H9 (cell line): Measurements from ENCODE around the gene ARHGAP30. TPM values are rescaled to one million over a fixed set of nuclear protein-coding genes. Genes with fewer than 3 reads are reported as not detected.

Source experiments
- DNase-seq: peaks from one replicate; pipeline ENCODE4 v3.0.0-alpha.2; 2017
- H2AFZ ChIP-seq: one replicate; pipeline ENCODE4 v1.6.1; 2013; ENCODE audit warnings: mild to moderate bottlenecking, low read length, control low read depth, moderate library complexity
- H2AK5ac ChIP-seq: 2 replicates; pipeline ENCODE4 v1.6.1; 2013; ENCODE audit warnings: low read length, control low read depth, mixed read lengths; ENCODE audit not compliant: insufficient read length
- H2BK120ac ChIP-seq: one replicate; pipeline ENCODE4 v1.6.1; 2013; ENCODE audit warnings: low read depth, mild to moderate bottlenecking, low read length, control low read depth, inconsistent platforms; ENCODE audit not compliant: poor library complexity, severe bottlenecking
- H2BK12ac ChIP-seq: 2 replicates; pipeline ENCODE4 v1.6.1; 2013; ENCODE audit warnings: low read length, control low read depth, mixed read lengths, low read depth; ENCODE audit not compliant: insufficient read length
- H2BK15ac ChIP-seq: 2 replicates; pipeline ENCODE4 v1.6.1; 2013; ENCODE audit warnings: low read depth, low read length, control low read depth
- H2BK20ac ChIP-seq: one replicate; pipeline ENCODE4 v1.6.1; 2013; ENCODE audit warnings: low read depth, mild to moderate bottlenecking, low read length, control low read depth, inconsistent platforms; ENCODE audit not compliant: poor library complexity, severe bottlenecking
- H2BK5ac ChIP-seq: 2 replicates; pipeline ENCODE4 v1.6.1; 2013; ENCODE audit warnings: low read length, control low read depth, mixed read lengths; ENCODE audit not compliant: insufficient read length
- H3K14ac ChIP-seq: 2 replicates; pipeline ENCODE4 v1.6.1; 2013; ENCODE audit warnings: low read length, control low read depth; ENCODE audit not compliant: insufficient read depth
- H3K18ac ChIP-seq: 2 replicates; pipeline ENCODE4 v1.6.1; 2013; ENCODE audit warnings: low read depth, mild to moderate bottlenecking, mixed read lengths, low read length, control low read depth; ENCODE audit not compliant: insufficient read length
- H3K23ac ChIP-seq: 2 replicates; pipeline ENCODE4 v1.6.1; 2013; ENCODE audit warnings: low read length, control low read depth, mixed read lengths, low read depth; ENCODE audit not compliant: insufficient read length
- H3K23me2 ChIP-seq: 2 replicates; pipeline ENCODE4 v1.6.1; 2013; ENCODE audit warnings: low read depth, mild to moderate bottlenecking, mixed read lengths, low read length, control low read depth; ENCODE audit not compliant: insufficient read length, poor library complexity, severe bottlenecking
- H3K27ac ChIP-seq: 2 replicates; pipeline ENCODE4 v1.5.1; 2013; ENCODE audit warnings: low read length, control low read depth, mixed read lengths, low read depth; ENCODE audit not compliant: insufficient read length
- H3K27me3 ChIP-seq: 2 replicates; pipeline ENCODE4 v1.6.1; 2013; ENCODE audit warnings: low read length, control low read depth, inconsistent platforms; ENCODE audit not compliant: insufficient read depth
- H3K4ac ChIP-seq: 2 replicates; pipeline ENCODE4 v1.6.1; 2013; ENCODE audit warnings: low read depth, mild to moderate bottlenecking, control low read depth, inconsistent platforms, low read length, moderate library complexity
- H3K4me1 ChIP-seq: 2 replicates; pipeline ENCODE4 v1.6.1; 2013; ENCODE audit warnings: low read length, control low read depth, inconsistent platforms; ENCODE audit not compliant: insufficient read depth
- H3K4me2 ChIP-seq: 2 replicates; pipeline ENCODE4 v1.6.1; 2013; ENCODE audit warnings: low read length, control low read depth, mixed read lengths; ENCODE audit not compliant: insufficient read length, insufficient read depth
- H3K56ac ChIP-seq: 2 replicates; pipeline ENCODE4 v1.6.1; 2013; ENCODE audit warnings: low read depth, mild to moderate bottlenecking, mixed read lengths, low read length, control low read depth; ENCODE audit not compliant: insufficient read length
- H3K79me1 ChIP-seq: 2 replicates; pipeline ENCODE4 v1.6.1; 2013; ENCODE audit warnings: low read depth, mild to moderate bottlenecking, moderate library complexity, low read length, control low read depth, inconsistent platforms; ENCODE audit not compliant: insufficient read depth, poor library complexity, severe bottlenecking
- H3K79me2 ChIP-seq: 2 replicates; pipeline ENCODE4 v1.6.1; 2013; ENCODE audit warnings: low read length, control low read depth, inconsistent platforms; ENCODE audit not compliant: insufficient read depth
- H3K9ac ChIP-seq: 2 replicates; pipeline ENCODE4 v1.6.1; 2013; ENCODE audit warnings: low read length, control low read depth, mixed read lengths; ENCODE audit not compliant: insufficient read length; ENCODE audit errors: extremely low read depth
- H3K9me3 ChIP-seq: one replicate; pipeline ENCODE4 v1.6.1; 2013; ENCODE audit warnings: low read depth, low read length, inconsistent platforms; ENCODE audit not compliant: control insufficient read depth
- H3T11ph ChIP-seq: one replicate; pipeline ENCODE4 v1.6.1; 2013; ENCODE audit warnings: mild to moderate bottlenecking, low read length, control low read depth, inconsistent platforms
- H4K20me1 ChIP-seq: one replicate; pipeline ENCODE4 v1.6.1; 2013; ENCODE audit not compliant: control insufficient read depth, insufficient read length, insufficient read depth
- H4K5ac ChIP-seq: 2 replicates; pipeline ENCODE4 v1.6.1; 2013; ENCODE audit warnings: low read depth, mild to moderate bottlenecking, mixed read lengths, low read length, control low read depth; ENCODE audit not compliant: insufficient read length
- H4K8ac ChIP-seq: replicated peaks from 2 replicates; pipeline ENCODE4 v1.6.1; 2013; ENCODE audit warnings: low read length, control low read depth, mixed read lengths, low read depth; ENCODE audit not compliant: insufficient read length
- H4K91ac ChIP-seq: 2 replicates; pipeline ENCODE4 v1.6.1; 2013; ENCODE audit warnings: low read depth, mild to moderate bottlenecking, moderate library complexity, mixed read lengths, low read length, control low read depth; ENCODE audit not compliant: insufficient read length
- H3K27ac Mint-ChIP-seq, 3 experiments: 2 replicates in 2 of 3; 3 replicates in 1 of 3; pipeline ENCODE4 v1.8.0; 2020 to 2021; ENCODE audit warnings: mixed read lengths in 3 of 3, mild to moderate bottlenecking in 1 of 3, moderate library complexity in 1 of 3
- H3K27me3 Mint-ChIP-seq: 2 replicates; pipeline ENCODE4 v1.8.0; 2021; ENCODE audit warnings: low read depth, mild to moderate bottlenecking, moderate library complexity, mixed read lengths
- H3K36me3 Mint-ChIP-seq, 3 experiments: 2 replicates in 2 of 3; 3 replicates in 1 of 3; pipeline ENCODE4 v1.8.0; 2020 to 2021; ENCODE audit warnings: low read depth in 3 of 3, mixed read lengths in 3 of 3; ENCODE audit not compliant: insufficient read depth in 1 of 3
- H3K4me1 Mint-ChIP-seq, 2 experiments: 2 replicates each; pipeline ENCODE4 v1.8.0; 2020; ENCODE audit warnings: mixed read lengths in 2 of 2
- H3K4me3 Mint-ChIP-seq, 2 experiments: 2 replicates in 1 of 2; 3 replicates in 1 of 2; pipeline ENCODE4 v1.8.0; 2020 to 2021; ENCODE audit warnings: mild to moderate bottlenecking in 2 of 2, mixed read lengths in 2 of 2, moderate library complexity in 1 of 2
- H3K9me3 Mint-ChIP-seq, 2 experiments: 2 replicates in 1 of 2; 3 replicates in 1 of 2; pipeline ENCODE4 v1.8.0; 2020; ENCODE audit warnings: mild to moderate bottlenecking in 2 of 2, mixed read lengths in 2 of 2, moderate library complexity in 1 of 2
- WGBS: extraction: QIAGEN DNeasy Blood & Tissue Kit; methylation state at CpG from one replicate; pipeline ENCODE4 v1.1.7; 2013; ENCODE audit warnings: missing lambda C conversion rate, low lambda C conversion rate, mixed read lengths; ENCODE audit not compliant: insufficient read length; ENCODE audit errors: extremely low coverage; 5-methylcytosine and 5-hydroxymethylcytosine counted together
- total RNA-seq: library from RNA; stranded (reverse); gene quantifications from 2 replicates; pipeline ENCODE4 v1.2.1, GENCODE V29; 2021
- TF ChIP-seq, protein P1 (sequence below): fragments of 200-600 bp; sonication (generic); conservative IDR thresholded peaks from 3 replicates; pipeline ENCODE4 v1.8.0; 2021; ENCODE audit warnings: antibody characterized with exemption, mild to moderate bottlenecking

ARHGAP30 gene
- total RNA-seq, 1 experiment from 2014 or later, result 0.13 TPM

DNA sequence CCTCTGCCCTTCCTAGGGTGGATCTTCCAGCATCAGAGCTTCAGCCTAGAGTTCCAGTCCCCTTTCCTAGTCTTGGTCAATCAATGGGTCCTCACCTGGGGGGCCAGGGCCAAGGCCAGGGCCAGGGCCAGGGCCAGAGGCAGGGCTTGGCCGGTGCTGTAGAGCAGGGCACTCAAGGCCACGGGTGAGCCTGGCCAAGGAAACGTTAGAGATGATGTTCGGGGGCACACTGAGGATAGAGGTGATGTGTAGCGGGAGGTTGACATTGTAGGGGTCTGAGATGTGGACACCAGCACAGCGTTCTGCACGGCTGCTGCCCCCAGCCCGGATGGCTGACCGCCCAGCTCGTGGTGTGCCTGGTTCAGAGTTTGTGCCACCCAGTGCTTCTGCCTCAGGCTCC is 18.5 kb downstream of the ARHGAP30 start:
- Histone ChIP-seq H2BK20ac (no peak overlapping the region), H3K27ac (no peak overlapping the region), H3K56ac (no peak overlapping the region), H3K27me3 (no peaks in the 10 kb centered on the region; the same call in none of the 2 replicates), H3K18ac (no peak overlapping the region), H2BK15ac (no peak overlapping the region), H4K5ac (no peak overlapping the region), H4K20me1 (no peaks in the 10 kb centered on the region), H3K4me2 (no peak overlapping the region), H3K79me1 (no peaks in the 10 kb centered on the region), H2BK120ac (no peak overlapping the region), H3K14ac (no peak overlapping the region; the same call in 1 of the 2 replicates), H4K8ac (no peak overlapping the region), H4K91ac (no peak overlapping the region), H2BK12ac (no peak overlapping the region), H2AK5ac (no peak overlapping the region), H3K9me3 (no peaks in the 10 kb centered on the region), H3T11ph (no peak overlapping the region), H3K9ac (no peak overlapping the region), H3K4me1 (no peaks in the 10 kb centered on the region), H2AFZ (no peak overlapping the region), H3K23ac (no peak overlapping the region), H3K79me2 (no peaks in the 10 kb centered on the region), H2BK5ac (no peak overlapping the region), H3K4ac (no peak overlapping the region), H3K23me2 (no peaks in the 10 kb centered on the region)
- DNase-seq, result no peak
- Mint-ChIP-seq H3K36me3 (peaks cover 4 to 15% (median 11%) of the 10 kb centered on the region in 3 experiments; a peak in 6 of 7 replicates), H3K9me3 (peaks cover 12% of the 10 kb centered on the region in 2 experiments), H3K4me1 (peaks cover 6 to 8% of the 10 kb centered on the region in 2 experiments; a peak in 3 of 4 replicates), H3K27me3 (peaks cover 45% of the 10 kb centered on the region), H3K4me3 (no peak overlapping the region), H3K27ac (no peak overlapping the region)
- TF ChIP-seq, protein P1, sequence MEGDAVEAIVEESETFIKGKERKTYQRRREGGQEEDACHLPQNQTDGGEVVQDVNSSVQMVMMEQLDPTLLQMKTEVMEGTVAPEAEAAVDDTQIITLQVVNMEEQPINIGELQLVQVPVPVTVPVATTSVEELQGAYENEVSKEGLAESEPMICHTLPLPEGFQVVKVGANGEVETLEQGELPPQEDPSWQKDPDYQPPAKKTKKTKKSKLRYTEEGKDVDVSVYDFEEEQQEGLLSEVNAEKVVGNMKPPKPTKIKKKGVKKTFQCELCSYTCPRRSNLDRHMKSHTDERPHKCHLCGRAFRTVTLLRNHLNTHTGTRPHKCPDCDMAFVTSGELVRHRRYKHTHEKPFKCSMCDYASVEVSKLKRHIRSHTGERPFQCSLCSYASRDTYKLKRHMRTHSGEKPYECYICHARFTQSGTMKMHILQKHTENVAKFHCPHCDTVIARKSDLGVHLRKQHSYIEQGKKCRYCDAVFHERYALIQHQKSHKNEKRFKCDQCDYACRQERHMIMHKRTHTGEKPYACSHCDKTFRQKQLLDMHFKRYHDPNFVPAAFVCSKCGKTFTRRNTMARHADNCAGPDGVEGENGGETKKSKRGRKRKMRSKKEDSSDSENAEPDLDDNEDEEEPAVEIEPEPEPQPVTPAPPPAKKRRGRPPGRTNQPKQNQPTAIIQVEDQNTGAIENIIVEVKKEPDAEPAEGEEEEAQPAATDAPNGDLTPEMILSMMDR, result no peak
- whole genome bisulfite sequencing, result no CpG with 5 or more reads among the region's 10 CpGs
